Stimulated activated CD8-positive, alpha-beta memory T cell treated with anti-CD3 and anti-CD28 coated beads, Interleukin-4, amount 100 ng/mL, for 24 hours (primary cell): ENCODE data around the gene UGT3A2.

ENCODE experiments used
- DNase-seq: peaks from one replicate; pipeline ENCODE4 v3.0.0-alpha.2; 2020; ENCODE audit warnings: low read depth

Gene UGT3A2

GRCh38 chr5:36007366-36007765, 59.3 kb downstream of the UGT3A2 start:
- no peak for DNase-seq

- DNase-seq, result no peak
These were observed 60.5 kb downstream of the UGT3A2 start for GRCh38 chr5:36006163-36006562.

GRCh38 chr5:36001032-36001431, 65.7 kb downstream of the UGT3A2 start:
- DNase-seq, result no peak

- no peak for DNase-seq
These were observed 67.1 kb downstream of the UGT3A2 start for GRCh38 chr5:35999547-35999946.

DNA sequence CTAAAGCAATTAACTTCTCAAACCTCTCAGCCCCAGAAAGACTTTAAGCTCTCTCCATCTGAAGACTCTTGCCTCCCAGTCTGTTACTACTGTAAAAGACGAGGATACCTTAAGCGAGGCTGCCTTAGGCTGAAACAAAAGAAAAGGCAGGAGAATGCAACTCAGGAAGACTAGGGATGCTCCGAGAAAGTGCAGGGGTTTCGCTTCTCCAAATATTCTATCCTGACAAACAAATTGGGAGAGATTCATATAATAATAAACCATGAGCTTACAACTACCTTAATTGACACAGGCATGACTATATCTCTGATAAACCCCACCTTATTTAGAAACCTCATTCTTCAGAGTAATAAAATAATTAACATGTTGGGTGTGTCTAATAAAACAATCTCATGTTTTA, 70.6 kb downstream of the UGT3A2 start:
- no peak for DNase-seq

DNA sequence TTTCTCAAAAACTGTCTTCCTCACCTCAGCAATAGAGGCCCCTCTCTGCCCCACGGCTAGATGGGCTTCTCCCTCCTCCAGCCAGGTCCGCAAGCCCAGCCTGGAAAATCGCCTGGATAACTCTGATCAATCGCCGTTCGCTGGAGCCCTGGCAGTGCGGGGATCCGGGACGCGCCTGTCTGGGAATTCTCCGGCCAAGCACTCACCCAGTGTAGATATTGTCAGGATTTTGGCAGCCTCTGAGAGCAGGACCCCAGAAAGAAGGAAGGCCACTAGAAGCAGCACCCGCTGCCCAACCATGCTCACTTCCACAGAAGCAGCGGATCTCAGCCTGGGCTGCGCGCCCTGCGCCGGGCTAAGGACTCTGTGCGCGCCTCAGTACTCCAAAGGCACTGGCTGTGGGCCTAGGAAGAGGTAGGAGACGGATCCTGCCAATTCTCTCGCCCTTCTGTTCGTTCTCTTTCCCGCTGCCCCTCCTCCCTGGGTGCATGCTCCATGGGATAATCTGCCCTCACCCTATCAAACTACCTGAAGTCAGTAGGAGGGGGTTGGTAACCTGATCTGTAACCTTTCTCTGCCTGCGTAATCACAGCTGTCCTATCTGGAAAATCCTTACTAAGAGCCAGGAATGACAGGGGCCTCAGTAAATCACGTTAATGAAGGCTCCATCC, 75.6 kb downstream of the UGT3A2 start, which contains the start of gene UGT3A1:
Gene UGT3A1 (minus strand): TSS at position 450 of the 671 bp plus-strand sequence. CDS start 150 bp downstream, at position 300.
- no peak for DNase-seq

GRCh38 chr5:35990520-35990919, 76.2 kb downstream of the UGT3A2 start:
- no peak for DNase-seq

GRCh38 chr5:35988529-35988928, 78.2 kb downstream of the UGT3A2 start:
- no peak for DNase-seq

DNA sequence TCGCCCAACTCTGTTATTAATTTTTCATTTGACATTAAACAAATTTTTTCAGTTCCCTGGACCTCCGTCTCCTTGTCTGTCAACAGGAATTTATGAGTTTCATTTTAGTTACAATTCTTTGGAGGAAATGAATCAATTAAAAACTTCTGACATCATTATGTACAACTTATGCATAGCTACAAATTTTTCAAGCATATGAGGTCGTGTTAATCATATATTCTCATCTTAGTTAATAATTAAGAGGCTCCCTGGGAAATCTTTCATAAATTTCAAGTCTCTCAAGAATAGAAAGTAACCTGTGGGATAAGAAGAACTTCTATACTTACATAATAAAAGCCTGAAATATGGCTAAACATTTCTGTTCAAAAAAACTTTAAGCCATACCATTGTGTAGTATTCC, 78.9 kb downstream of the UGT3A2 start:
- no peak for DNase-seq
